HL-60 (cell line): ENCODE measurements around the gene RAB8A.

Experiments used
- POLR2AphosphoS5 ChIP-seq: IDR thresholded peaks from 2 replicates; pipeline ENCODE4 v1.6.1; 2012; ENCODE audit warnings: low read depth
- REST ChIP-seq: IDR thresholded peaks from 2 replicates; pipeline ENCODE4 v1.6.1; 2012; ENCODE audit warnings: low read depth; ENCODE audit not compliant: insufficient replicate concordance

- TF ChIP-seq POLR2AphosphoS5 (peak; percentile 100), REST (peak; percentile 38)
Measured at GRCh38 chr19:16139752-16140151, 28.1 kb downstream of the RAB8A start.
